GM12878 (cell line): ENCODE results near the gene MYO19. TPM values are rescaled to one million over a fixed set of nuclear protein-coding genes. Genes with fewer than 3 reads are reported as not detected.

Experiments
- ATAC-seq: fragments of 200-7000 bp; cut with Tn5 transposase; 3 replicates; pipeline ENCODE4 v1.9.1; 2020; ENCODE audit warnings: mild to moderate bottlenecking, moderate library complexity
- BruUV-seq: library from RNA; stranded (reverse); fragments of 400-500 nt; replicated peaks from 2 replicates; lab custom pipeline; 2021; lab: Mats Ljungman, UMichigan
- CTCF ChIA-PET: fragments of 300-600 bp; sonication (Branson Sonifier 250); formaldehyde crosslinking; extraction: SDS; loops from one replicate; lab custom pipeline; 2021; ENCODE audit warnings: inconsistent platforms; lab: Yijun Ruan, JAX
- POLR2A ChIA-PET: fragments of 350-600 bp; formaldehyde crosslinking; extraction: SDS; loops from one replicate; lab custom pipeline; 2021; ENCODE audit warnings: inconsistent platforms; lab: Charles Lee
- RAD21 ChIA-PET: fragments of 300-600 bp; sonication (Branson Sonifier 250); formaldehyde crosslinking; loops from one replicate; lab custom pipeline; 2023; ENCODE audit warnings: antibody characterized with exemption; ENCODE audit not compliant: unreplicated experiment; lab: Charles Lee
- SMC1A ChIA-PET: fragments of 300-600 bp; sonication (Branson Sonifier 250); formaldehyde crosslinking; loops from one replicate; lab custom pipeline; 2023; ENCODE audit not compliant: unreplicated experiment, uncharacterized antibody; lab: Charles Lee
- DNase-seq: peaks from one replicate; pipeline ENCODE4 v3.0.0-alpha.2; 2011; ENCODE audit warnings: low read depth, low spot score
- FAIRE-seq: peaks from 3 replicates; lab custom pipeline; 2011; peaks lifted over from hg19 to GRCh38; lab: Jason Lieb, UNC
- H2AFZ ChIP-seq: 2 replicates; pipeline ENCODE4 v1.6.0; 2011; ENCODE audit warnings: low read depth, low read length, control low read depth; ENCODE audit not compliant: control insufficient read depth
- H3K27ac ChIP-seq: 2 replicates; pipeline ENCODE4 v1.5.1; 2011; ENCODE audit warnings: control low read depth; ENCODE audit not compliant: control insufficient read depth, insufficient read depth
- H3K27me3 ChIP-seq, 2 experiments: replicated peaks in 1 of 2; 2 replicates each; pipeline versions ENCODE4 v1.6.0 to v1.6.1; 2011; ENCODE audit warnings: low read length in 1 of 2; ENCODE audit not compliant: control insufficient read depth in 2 of 2, insufficient read depth in 2 of 2
- H3K36me3 ChIP-seq, 2 experiments: 2 replicates each; pipeline ENCODE4 v1.5.1; 2011; ENCODE audit warnings: low read length in 1 of 2; ENCODE audit not compliant: control insufficient read depth in 2 of 2, insufficient read depth in 2 of 2
- H3K4me1 ChIP-seq: 2 replicates; pipeline ENCODE4 v1.6.1; 2011; ENCODE audit warnings: mild to moderate bottlenecking, low read length, moderate library complexity, mixed read lengths; ENCODE audit not compliant: control insufficient read depth, insufficient read depth
- H3K4me2 ChIP-seq: 2 replicates; pipeline ENCODE4 v1.6.0; 2011; ENCODE audit warnings: control low read depth; ENCODE audit not compliant: control insufficient read depth, insufficient read depth
- H3K4me3 ChIP-seq: fragments of 200-600 bp; sonication (generic); 2 replicates; pipeline ENCODE4 v1.5.1; 2016
- H3K79me2 ChIP-seq: 2 replicates; pipeline ENCODE4 v1.6.0; 2011; ENCODE audit warnings: low read length; ENCODE audit not compliant: control insufficient read depth, insufficient read depth
- H3K9ac ChIP-seq: 2 replicates; pipeline ENCODE4 v1.8.0; 2011; ENCODE audit warnings: low read length, control low read depth, mixed read lengths; ENCODE audit not compliant: control insufficient read depth, insufficient read depth
- H3K9me3 ChIP-seq: replicated peaks from 3 replicates; pipeline ENCODE4 v1.5.1; 2011; ENCODE audit warnings: mild to moderate bottlenecking, low read length; ENCODE audit not compliant: control insufficient read depth, insufficient read depth
- H4K20me1 ChIP-seq: 2 replicates; pipeline ENCODE4 v1.6.0; 2011; ENCODE audit not compliant: control insufficient read depth, insufficient read depth
- ATF3 ChIP-seq: IDR thresholded peaks from 2 replicates; pipeline ENCODE4 v1.6.1; 2011; ENCODE audit warnings: low read depth, mild to moderate bottlenecking, low read length, moderate library complexity, borderline replicate concordance; ENCODE audit errors: extremely low read depth
- BACH1 ChIP-seq: fragments of 450-650 bp; IDR thresholded peaks from 2 replicates; pipeline ENCODE4 v1.6.1; 2017; ENCODE audit warnings: mild to moderate bottlenecking, borderline replicate concordance
- CBFB ChIP-seq: IDR thresholded peaks from 2 replicates; pipeline ENCODE4 v1.6.1; 2016; ENCODE audit warnings: antibody characterized with exemption, low read depth
- CHD2 ChIP-seq: IDR thresholded peaks from 2 replicates; pipeline ENCODE4 v1.6.1; 2011; ENCODE audit warnings: low read depth, low read length, improper control_type of control experiment, borderline replicate concordance
- CREB1 ChIP-seq: IDR thresholded peaks from 2 replicates; pipeline ENCODE4 v1.6.1; 2012; ENCODE audit warnings: low read depth, mild to moderate bottlenecking, inconsistent platforms
- CREM ChIP-seq: IDR thresholded peaks from 2 replicates; pipeline ENCODE4 v1.6.1; 2014; ENCODE audit warnings: antibody characterized with exemption, low read depth
- E4F1 ChIP-seq: fragments of 450-650 bp; IDR thresholded peaks from 2 replicates; pipeline ENCODE4 v1.6.1; 2018; ENCODE audit warnings: borderline replicate concordance, mild to moderate bottlenecking; ENCODE audit not compliant: partially characterized antibody
- HCFC1 ChIP-seq: fragments of 150-350 bp; IDR thresholded peaks from 2 replicates; pipeline ENCODE4 v1.6.1; 2014; ENCODE audit warnings: low read length
- HDAC6 ChIP-seq: fragments of 200-600 bp; sonication (generic); IDR thresholded peaks from one replicate; pipeline ENCODE4 v1.8.0; 2017; ENCODE audit warnings: antibody characterized with exemption; ENCODE audit not compliant: unreplicated experiment
- HSF1 ChIP-seq: fragments of 150-350 bp; IDR thresholded peaks from 2 replicates; pipeline ENCODE4 v1.6.1; 2014; ENCODE audit warnings: mild to moderate bottlenecking, low read depth, low read length
- JUND ChIP-seq: IDR thresholded peaks from 2 replicates; pipeline ENCODE4 v1.6.1; 2012; ENCODE audit warnings: low read depth, mild to moderate bottlenecking, low read length, improper control_type of control experiment, moderate library complexity
- KDM1A ChIP-seq: fragments of 200-600 bp; sonication (generic); IDR thresholded peaks from 2 replicates; pipeline ENCODE4 v1.6.1; 2016; ENCODE audit warnings: borderline replicate concordance
- MXI1 ChIP-seq: fragments of 150-350 bp; IDR thresholded peaks from 2 replicates; pipeline ENCODE4 v1.6.1; 2011; ENCODE audit warnings: low read depth, mild to moderate bottlenecking, inconsistent platforms, low read length, improper control_type of control experiment
- PAX5 ChIP-seq: IDR thresholded peaks from 2 replicates; pipeline ENCODE4 v1.6.1; 2011; ENCODE audit warnings: low read depth, low read length, borderline replicate concordance
- SIN3A ChIP-seq: IDR thresholded peaks from 2 replicates; pipeline ENCODE4 v1.6.1; 2012; ENCODE audit warnings: low read depth, low read length, improper control_type of control experiment
- SKIL ChIP-seq: fragments of 450-650 bp; IDR thresholded peaks from 2 replicates; pipeline ENCODE4 v1.6.1; 2017; ENCODE audit warnings: mild to moderate bottlenecking, low read depth, inconsistent platforms; ENCODE audit not compliant: poor library complexity, severe bottlenecking
- TCF7 ChIP-seq: IDR thresholded peaks from 2 replicates; pipeline ENCODE4 v1.6.1; 2014; ENCODE audit warnings: antibody characterized with exemption, borderline replicate concordance
- ZNF217 ChIP-seq: fragments of 450-650 bp; IDR thresholded peaks from 2 replicates; pipeline ENCODE4 v1.6.1; 2017; ENCODE audit warnings: antibody characterized with exemption, mild to moderate bottlenecking
- ZSCAN29 ChIP-seq: fragments of 450-650 bp; IDR thresholded peaks from 2 replicates; pipeline ENCODE4 v1.6.1; 2017; ENCODE audit warnings: mild to moderate bottlenecking, moderate library complexity
- WGBS: methylation state at CpG from one replicate; pipeline ENCODE4 v1.1.6; 2016; ENCODE audit warnings: low lambda C conversion rate; ENCODE audit not compliant: insufficient replicate concordance, insufficient coverage; ENCODE audit errors: missing lambda C conversion rate; 5-methylcytosine and 5-hydroxymethylcytosine counted together
- in situ Hi-C: fragments of 300-500 bp; cut with MboI; formaldehyde crosslinking; loops from 9 replicates; pipeline ENCODE4 v1.14.3; 2018; ENCODE audit warnings: mixed read lengths
- intact Hi-C: fragments of 100-400 bp; cut with micrococcal nuclease; formaldehyde crosslinking; loops from one replicate; pipeline ENCODE4 v1.14.2; 2022; ENCODE audit not compliant: unreplicated experiment
- polyA plus RNA-seq, 11 experiments: library from polyadenylated mRNA; depleted of rRNA in 4 of 11; unstranded in 6 of 11; stranded (reverse) in 5 of 11; fragments of >200 nt; fragmentation: Nextera tagmentation in 4 of 11; fragmentation: Illumina TruSeq in 1 of 11; extraction: Ambion mirVana in 4 of 11; extraction: Trizol in 1 of 11; gene quantifications; 1 replicate in 1 of 11; 2 replicates in 10 of 11; pipeline versions ENCODE4 v1.2.1 to v1.2.3, GENCODE V29; 2011 to 2016; ENCODE audit warnings: inconsistent platforms in 2 of 11, missing spikeins in 2 of 11, low read depth in 1 of 11
- total RNA-seq, 4 experiments: library from RNA; depleted of rRNA in 3 of 4; stranded (reverse); fragments of >200 nt in 3 of 4; fragmentation: Illumina TruSeq in 1 of 4; extraction: Trizol in 1 of 4; gene quantifications; 2 replicates each; pipeline versions ENCODE4 v1.2.1 to v1.2.3, GENCODE V29; 2013 to 2021

Gene MYO19
- total and polyA plus RNA-seq, 10 of the 15 experiments (the other 5 are each of a cell fraction or from before 2014, with no cell fraction given) = 11.4 to 103 (median 67.1) TPM

GRCh38 chr17:36566081-36566480, 31.4 kb upstream of the MYO19 start:
- Histone ChIP-seq H3K27ac (no peak overlapping the region), H3K4me3 (no peak overlapping the region), H3K9ac (no peak overlapping the region), H4K20me1 (no peaks in the 10 kb centered on the region), H3K79me2 (no peaks in the 10 kb centered on the region; the same call in 1 of the 2 replicates), H3K4me1 (no peaks in the 10 kb centered on the region), H3K9me3 (no peaks in the 10 kb centered on the region), H3K4me2 (no peak overlapping the region), H2AFZ (no peak overlapping the region), H3K27me3 (no peaks in the 10 kb centered on the region), H3K36me3 (peaks cover 9 to 18% of the 10 kb centered on the region in 2 experiments)
- intact Hi-C loops = no loop called here
- in situ Hi-C loops = no loop called here
- no peak for ATAC-seq
- SMC1A ChIA-PET = interaction anchor here (1.5 kb wide), 1 partner anchor 18 kb away, joined by 3 read pairs; no protein-coding TSS in a partner anchor
- POLR2A ChIA-PET = no interaction called here
- 90% methylated on average over 4 of the region's 4 CpGs for WGBS
- CTCF ChIA-PET = interaction anchor here (0.7 to 1.0 kb wide), 2 partner anchors 22 to 37 kb away, joined by 3 to 4 read pairs; no protein-coding TSS in a partner anchor
- DNase-seq = no peak
- BruUV-seq = no TSS peak
- no peak for FAIRE-seq
- RAD21 ChIA-PET = no interaction called here
- no peak for TF ChIP-seq HSF1
- no peak for TF ChIP-seq ZSCAN29
- no peak for TF ChIP-seq CBFB
- no peak for TF ChIP-seq KDM1A
- TF ChIP-seq MXI1 = no peak
- TF ChIP-seq TCF7 = no peak
- no peak for TF ChIP-seq HDAC6
- TF ChIP-seq JUND = no peak
- no peak for TF ChIP-seq ZNF217
- no peak for TF ChIP-seq E4F1
- no peak for TF ChIP-seq PAX5
- TF ChIP-seq CREB1 = no peak
- no peak for TF ChIP-seq CREM
- no peak for TF ChIP-seq CHD2
- TF ChIP-seq ATF3 = no peak
- no peak for TF ChIP-seq BACH1
- TF ChIP-seq SIN3A = no peak
- TF ChIP-seq HCFC1 = no peak
- TF ChIP-seq SKIL = no peak
